Measurements from ENCODE around the gene PRICKLE4.

DNA sequence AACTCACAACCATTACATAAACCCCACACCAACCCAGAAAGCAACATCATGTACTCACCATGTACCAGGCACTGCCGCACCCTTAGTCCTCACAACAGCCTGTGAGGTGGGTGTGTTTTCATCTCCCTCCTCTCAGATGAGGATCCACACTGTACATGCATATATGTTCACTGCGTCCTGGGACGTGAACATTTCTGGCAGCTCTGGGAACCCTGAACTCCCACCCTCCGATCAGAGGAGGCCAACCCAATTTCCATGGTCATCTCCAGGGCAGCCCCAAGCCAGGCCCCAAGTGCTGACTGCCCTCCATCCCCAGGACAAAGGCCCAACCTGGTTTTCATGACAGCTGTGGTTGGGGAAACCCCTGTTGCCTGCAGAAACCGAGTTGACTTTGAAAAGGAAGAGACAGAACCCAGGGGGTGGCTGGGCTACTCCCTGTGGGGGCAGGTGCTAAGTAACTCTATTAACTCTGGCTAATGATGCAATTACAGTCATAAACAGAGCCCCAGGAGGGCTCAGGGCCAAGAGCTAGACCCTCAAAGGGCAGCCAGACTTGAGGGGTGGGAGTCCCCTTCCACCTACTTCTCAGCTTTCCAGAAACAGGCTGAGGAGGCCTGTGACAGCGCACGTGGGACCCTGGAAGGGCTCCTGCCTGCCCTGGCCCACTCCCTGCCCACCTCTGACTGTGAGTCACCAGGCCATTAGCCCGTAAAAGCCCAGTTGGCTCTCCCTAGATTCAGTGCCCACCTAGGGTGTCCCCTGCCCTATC, 47.8 kb upstream of the PRICKLE4 start:
- TF ChIP-seq TOX (CRISPR knock-in tag; IDR thresholded peaks at IDR 0.05; ENCODE audit: borderline replicate concordance) = no peak
- no peak for TF ChIP-seq ZNF8 (CRISPR knock-in tag; IDR thresholded peaks at IDR 0.05)
- no peak for TF ChIP-seq ZFP3 (CRISPR knock-in tag; IDR thresholded peaks at IDR 0.05)
- no peak for TF ChIP-seq ZNF565 (CRISPR knock-in tag; conservative IDR thresholded peaks at IDR 0.05; ENCODE audit: low read depth)
- TF ChIP-seq RARB (CRISPR knock-in tag; IDR thresholded peaks at IDR 0.05) = no peak
- TF ChIP-seq ZNF70 (CRISPR knock-in tag; IDR thresholded peaks at IDR 0.05) = no peak
